ES-I3 (cell line): Measurements from ENCODE around the gene CD1E.

Experiments
- H3K36me3 ChIP-seq: 2 replicates; pipeline ENCODE4 v1.6.1; 2013; ENCODE audit warnings: mild to moderate bottlenecking, low read length, control low read depth, moderate library complexity; ENCODE audit not compliant: insufficient read depth
- H3K4me1 ChIP-seq: 2 replicates; pipeline ENCODE4 v1.6.1; 2013; ENCODE audit warnings: mild to moderate bottlenecking, control low read depth, low read length; ENCODE audit not compliant: insufficient read depth
- H3K9ac ChIP-seq: 2 replicates; pipeline ENCODE4 v1.6.1; 2013; ENCODE audit warnings: low read depth, mild to moderate bottlenecking, low read length, moderate library complexity
- H3K9me3 ChIP-seq: 2 replicates; pipeline ENCODE4 v1.6.1; 2013; ENCODE audit warnings: mild to moderate bottlenecking, low read length, moderate library complexity; ENCODE audit not compliant: control insufficient read depth, insufficient read depth

CD1E gene

DNA sequence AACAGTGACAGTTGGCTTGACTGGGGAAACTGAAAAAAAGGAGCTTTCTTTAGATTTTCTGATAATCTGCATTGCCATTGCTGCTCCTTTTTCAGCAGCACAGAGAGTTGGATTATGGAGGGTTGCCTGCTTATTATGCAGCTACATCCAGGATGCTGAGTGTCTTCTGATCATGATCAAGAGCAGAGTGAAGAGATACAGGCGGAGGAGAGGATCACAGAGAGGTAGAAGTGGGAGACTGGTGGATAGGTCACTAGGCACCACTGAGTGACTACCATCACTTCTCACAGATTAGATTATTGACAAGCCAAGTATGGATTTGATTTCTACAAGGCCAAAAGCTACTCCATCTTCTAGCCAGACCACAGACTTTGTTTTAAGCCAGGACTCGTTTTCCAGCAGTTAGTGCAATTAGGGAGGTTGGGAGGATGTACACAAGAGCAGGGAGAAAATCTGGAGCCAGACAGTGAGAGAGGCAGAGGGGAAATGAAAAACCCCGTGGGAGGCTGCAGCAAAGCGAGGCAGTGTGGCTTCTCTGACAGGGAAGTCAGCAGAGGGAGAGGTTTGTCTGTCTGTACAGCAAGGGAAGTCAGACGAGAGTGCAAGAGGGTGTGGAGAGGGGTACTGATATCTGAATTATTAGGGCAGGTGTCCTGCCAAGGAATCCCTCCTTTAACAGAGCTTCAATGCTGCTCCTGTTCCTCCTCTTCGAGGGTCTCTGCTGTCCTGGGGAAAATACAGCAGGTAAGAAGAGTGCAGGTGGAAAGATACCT is at the start of gene CD1E:
CD1E (plus strand) TSS at position 592 of the 773 bp plus-strand sequence; CDS start at position 687, 95 bp downstream.
- Histone ChIP-seq H3K9ac (no peak within 1 kb of the TSS), H3K9me3 (no peaks in the 10 kb centered on the region), H3K36me3 (no peaks in the 10 kb centered on the region), H3K4me1 (peaks cover 3% of the 10 kb centered on the region; the same call in 1 of the 2 replicates)

DNA sequence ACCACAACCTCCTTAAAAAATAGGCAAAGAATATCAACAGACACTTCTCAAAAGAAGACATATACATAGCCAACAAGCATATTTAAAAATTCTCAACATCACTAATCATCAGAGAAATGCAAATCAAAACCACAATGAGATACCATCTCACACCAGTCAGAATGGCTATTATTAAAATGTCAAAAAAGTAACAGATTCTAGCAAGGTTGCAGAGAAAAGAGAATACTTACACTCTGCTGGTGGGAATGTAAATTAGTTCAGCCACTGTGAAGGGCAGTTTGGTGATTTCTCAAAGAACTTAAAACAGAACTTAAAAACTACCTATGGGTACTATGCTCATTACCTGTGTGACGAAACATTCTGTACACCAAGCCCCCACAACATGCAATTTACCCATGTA is 43.1 kb upstream of the CD1E start:
- H3K9ac ChIP-seq, result no peak overlapping the region
- no peaks in the 10 kb centered on the region for H3K36me3 ChIP-seq
- no peaks in the 10 kb centered on the region for H3K4me1 ChIP-seq
- no peaks in the 10 kb centered on the region for H3K9me3 ChIP-seq

DNA sequence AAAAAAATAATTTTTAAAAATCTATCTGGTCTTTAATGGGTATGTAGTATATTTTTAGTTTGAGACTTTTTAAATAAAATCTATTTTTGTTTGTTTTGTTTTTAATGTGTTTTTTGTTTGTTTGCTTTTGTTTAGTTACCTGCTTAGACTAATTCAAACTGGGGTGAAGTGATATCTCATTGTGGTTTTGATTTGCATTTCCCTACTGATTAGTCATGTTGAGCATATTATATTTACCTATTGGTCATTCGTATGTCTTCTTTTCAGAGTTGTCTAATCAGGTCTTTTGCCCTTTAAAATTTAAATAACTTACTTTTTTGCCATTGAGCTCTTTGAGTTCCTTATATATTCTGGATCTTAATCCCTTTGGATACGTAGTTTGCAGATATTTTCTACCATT is 42.6 kb upstream of the CD1E start:
- no peak overlapping the region for H3K9ac ChIP-seq
- H3K4me1 ChIP-seq, result no peaks in the 10 kb centered on the region
- no peaks in the 10 kb centered on the region for H3K9me3 ChIP-seq
- no peaks in the 10 kb centered on the region for H3K36me3 ChIP-seq

GRCh38 chr1:158323866-158324265 is 29.8 kb upstream of the CD1E start:
- no peaks in the 10 kb centered on the region for H3K4me1 ChIP-seq

GRCh38 chr1:158324395-158324794 is 29.3 kb upstream of the CD1E start:
- Histone ChIP-seq H3K9ac (no peak overlapping the region), H3K36me3 (no peaks in the 10 kb centered on the region), H3K4me1 (no peaks in the 10 kb centered on the region), H3K9me3 (no peaks in the 10 kb centered on the region)

More at GRCh38 chr1:158323866-158324265, 29.8 kb upstream of the CD1E start:
- Histone ChIP-seq H3K36me3 (no peaks in the 10 kb centered on the region), H3K9ac (no peak overlapping the region), H3K9me3 (no peaks in the 10 kb centered on the region)

DNA sequence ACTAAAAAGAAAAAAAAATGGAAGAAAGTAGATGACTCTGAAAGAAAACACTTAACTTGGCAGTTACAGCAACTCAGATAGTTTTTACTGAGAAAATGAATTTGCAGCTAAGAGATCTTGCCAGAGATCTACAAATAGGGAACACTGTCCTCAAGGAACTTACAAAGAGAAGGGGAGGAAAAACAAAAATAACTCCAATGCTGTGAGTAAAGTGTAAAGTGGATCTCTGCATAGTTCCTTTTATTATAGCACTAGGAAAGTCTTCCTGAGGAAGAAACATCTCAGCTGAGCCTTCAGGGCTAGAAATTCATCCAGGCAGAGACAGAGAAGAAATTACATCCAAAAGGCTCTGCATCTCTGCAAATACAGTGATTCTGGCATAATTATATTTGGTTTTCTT is 26.2 kb upstream of the CD1E start:
- Histone ChIP-seq H3K4me1 (no peaks in the 10 kb centered on the region), H3K36me3 (no peaks in the 10 kb centered on the region), H3K9ac (no peak overlapping the region), H3K9me3 (no peaks in the 10 kb centered on the region)

DNA sequence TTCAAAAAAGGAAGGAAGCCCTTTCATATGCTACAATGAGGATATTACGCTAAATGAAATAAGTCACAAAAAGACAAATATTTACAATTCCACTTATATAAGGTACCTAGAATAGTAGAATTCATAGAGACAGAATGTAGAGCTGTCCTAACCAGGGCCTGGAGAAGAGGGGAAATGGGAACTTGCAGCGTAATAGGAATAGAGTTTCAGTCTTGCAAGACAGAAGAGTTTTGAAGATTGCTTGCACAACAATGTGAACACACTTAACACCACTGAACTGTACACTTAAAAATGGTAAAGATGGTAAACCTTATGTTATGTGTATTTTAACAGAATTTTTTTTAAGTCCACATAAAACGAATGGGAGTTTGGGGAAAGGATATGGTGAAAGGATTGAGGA is 25.3 kb upstream of the CD1E start:
- Histone ChIP-seq H3K36me3 (no peaks in the 10 kb centered on the region), H3K9me3 (no peaks in the 10 kb centered on the region), H3K4me1 (no peaks in the 10 kb centered on the region), H3K9ac (no peak overlapping the region)

GRCh38 chr1:158329300-158329699 is 24.4 kb upstream of the CD1E start:
- Histone ChIP-seq H3K36me3 (no peaks in the 10 kb centered on the region), H3K4me1 (no peaks in the 10 kb centered on the region), H3K9me3 (no peaks in the 10 kb centered on the region), H3K9ac (no peak overlapping the region)

- Histone ChIP-seq H3K4me1 (no peaks in the 10 kb centered on the region), H3K9me3 (no peaks in the 10 kb centered on the region), H3K9ac (no peak overlapping the region), H3K36me3 (no peaks in the 10 kb centered on the region)
Observed at GRCh38 chr1:158329733-158330132, 24.0 kb upstream of the CD1E start.

DNA sequence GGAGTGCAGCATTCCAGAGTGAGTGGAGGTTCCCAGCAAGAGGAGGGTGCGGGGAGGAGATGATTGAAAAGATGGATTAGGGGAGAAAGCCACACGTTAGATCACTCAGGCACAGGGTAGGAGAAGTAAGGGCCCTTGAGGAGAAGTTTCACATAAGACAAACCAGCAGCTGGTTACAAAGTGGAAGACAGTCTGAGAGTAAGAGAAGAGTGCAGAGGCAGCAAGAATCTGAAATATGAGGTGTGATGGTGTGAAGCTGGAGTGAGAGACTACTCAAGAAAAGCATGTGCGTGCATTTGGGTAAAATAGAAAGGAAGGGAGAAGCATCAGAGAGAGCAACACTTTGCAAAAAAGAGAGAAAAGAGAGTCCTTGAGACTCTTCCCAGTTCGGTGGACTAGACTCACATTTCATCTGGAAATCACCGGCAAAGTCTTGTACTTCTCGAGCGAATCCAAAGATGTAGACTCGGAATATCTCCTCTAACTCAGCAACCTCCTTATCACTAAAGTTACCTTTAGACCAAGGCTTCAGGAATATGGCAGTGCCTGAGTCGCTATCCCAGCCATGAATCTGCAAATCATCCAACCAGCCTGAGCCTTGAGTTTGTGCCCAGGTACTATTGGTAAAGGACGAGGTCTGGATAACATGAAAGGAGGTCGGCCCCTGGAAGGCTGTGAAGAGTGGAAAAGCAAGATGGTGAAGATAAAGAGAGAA is 23.1 kb upstream of the CD1E start:
- Histone ChIP-seq H3K36me3 (no peaks in the 10 kb centered on the region), H3K9ac (no peak overlapping the region), H3K9me3 (no peaks in the 10 kb centered on the region), H3K4me1 (no peaks in the 10 kb centered on the region)

GRCh38 chr1:158331106-158331425 is 22.6 kb upstream of the CD1E start:
- Histone ChIP-seq H3K9me3 (no peaks in the 10 kb centered on the region), H3K36me3 (no peaks in the 10 kb centered on the region), H3K4me1 (no peaks in the 10 kb centered on the region), H3K9ac (no peak overlapping the region)

DNA sequence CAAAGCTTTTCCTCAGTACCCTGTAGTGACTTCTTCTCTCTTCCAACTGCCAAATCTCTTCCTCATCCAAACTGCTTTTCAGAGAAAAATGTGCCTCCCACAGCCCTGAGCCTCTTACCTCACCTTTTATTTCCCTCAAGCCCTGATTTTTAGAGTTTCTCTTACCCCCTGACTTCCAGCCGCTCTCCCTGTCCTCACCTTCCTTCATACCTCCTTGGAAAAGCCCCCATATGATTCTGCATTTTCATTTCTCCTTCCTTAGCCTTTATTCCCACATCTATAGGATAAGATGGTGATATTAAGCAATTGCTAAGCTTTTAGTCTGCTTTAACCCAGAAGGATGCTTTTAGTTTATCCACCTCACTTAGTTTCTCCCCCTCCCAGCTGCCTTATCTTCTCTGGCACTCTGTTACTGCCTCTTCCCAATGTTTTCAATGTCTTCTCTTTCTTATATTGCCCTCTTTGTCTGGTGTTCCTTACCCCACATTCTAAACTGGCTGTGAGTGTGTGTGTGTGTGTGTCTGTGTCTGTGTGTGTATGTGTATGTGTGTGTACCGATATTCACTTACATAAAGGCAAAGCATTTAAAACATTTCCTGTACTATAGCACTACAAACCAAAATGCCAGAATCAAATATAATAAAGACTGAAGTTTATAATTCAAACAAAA is 22.1 kb upstream of the CD1E start, which contains the start of gene CD1B:
CD1B (minus strand) TSS at position 51 of the 670 bp plus-strand sequence. CDS start 108 bp downstream, outside the sequence.
- Histone ChIP-seq H3K9ac (no peak within 1 kb of the TSS), H3K4me1 (no peaks in the 10 kb centered on the region), H3K9me3 (no peaks in the 10 kb centered on the region), H3K36me3 (no peaks in the 10 kb centered on the region)

DNA sequence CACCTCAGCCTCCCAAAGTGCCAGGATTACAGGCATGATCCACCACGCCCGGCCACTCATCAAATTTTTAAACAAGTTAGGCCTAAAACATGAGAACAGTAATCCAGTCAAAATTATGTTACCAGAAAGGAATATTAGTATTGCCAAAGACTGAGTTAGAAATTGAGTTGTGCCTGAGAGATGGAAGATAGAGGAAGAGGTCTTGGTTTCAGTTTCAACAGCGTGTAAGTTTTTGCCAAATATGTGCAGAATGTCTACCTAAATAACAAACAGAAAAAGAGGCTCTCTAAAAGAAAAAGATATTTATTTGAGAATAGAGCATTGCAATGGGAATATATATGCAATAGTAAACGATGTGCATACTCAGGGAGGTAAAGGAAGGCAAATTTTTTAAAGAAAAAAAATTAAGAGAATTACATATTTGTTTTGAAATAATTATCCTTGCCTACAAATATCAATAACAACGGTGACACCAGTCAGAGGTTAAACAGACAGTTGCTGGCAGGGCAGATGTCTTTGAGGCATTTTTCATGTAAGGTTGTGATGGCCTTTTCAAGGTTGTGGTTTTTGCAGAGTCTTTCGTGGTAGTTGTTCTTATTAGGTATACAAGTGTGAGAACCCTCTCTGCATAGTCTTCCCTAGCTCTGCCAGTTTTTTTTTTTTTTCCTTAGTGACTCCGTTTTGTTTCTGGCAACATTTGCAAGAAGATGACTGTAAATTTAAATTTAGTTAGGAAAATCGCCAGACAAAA is 20.1 kb upstream of the CD1E start:
- Histone ChIP-seq H3K9ac (no peak overlapping the region), H3K36me3 (no peaks in the 10 kb centered on the region), H3K4me1 (no peaks in the 10 kb centered on the region), H3K9me3 (no peaks in the 10 kb centered on the region)

GRCh38 chr1:158334526-158335212 is 19.0 kb upstream of the CD1E start:
- Histone ChIP-seq H3K9ac (no peak overlapping the region), H3K36me3 (no peaks in the 10 kb centered on the region), H3K4me1 (no peaks in the 10 kb centered on the region), H3K9me3 (no peaks in the 10 kb centered on the region)
